GM12892 (cell line): ENCODE measurements around the gene ACSF3.

Experiments used
- POLR2A ChIP-seq: IDR thresholded peaks from 2 replicates; pipeline ENCODE4 v1.6.1; 2011; ENCODE audit warnings: low read depth, low read length, control low read depth
- POLR2AphosphoS5 ChIP-seq: IDR thresholded peaks from 2 replicates; pipeline ENCODE4 v1.6.1; 2011; ENCODE audit warnings: low read depth, low read length, control low read depth
- TAF1 ChIP-seq: IDR thresholded peaks from 2 replicates; pipeline ENCODE4 v1.6.1; 2011; ENCODE audit warnings: low read depth, mild to moderate bottlenecking, control low read depth, low read length, borderline replicate concordance

GRCh38 chr16:89054261-89054661 lies 39.4 kb upstream of the ACSF3 start:
- TF ChIP-seq POLR2AphosphoS5 (no peak), POLR2A (no peak), TAF1 (no peak)
